SK-N-SH treated with all-trans-retinoic acid at 6 μM for 48 hours (cell line): ENCODE data around the gene TEX14.

ENCODE experiments used
- ATAC-seq: fragments of 200-7000 bp; cut with Tn5 transposase; 3 replicates; pipeline ENCODE4 v1.9.1; 2020; ENCODE audit warnings: mild to moderate bottlenecking, moderate library complexity
- ARNTL ChIP-seq: fragments of 450-650 bp; formaldehyde crosslinking; IDR thresholded peaks from 2 replicates; pipeline ENCODE4 v1.5.0; 2020; ENCODE audit warnings: low read depth, mild to moderate bottlenecking, moderate library complexity, borderline replicate concordance
- CREB5 ChIP-seq: fragments of 250-450 bp; sonication (Bioruptor Pico); IDR thresholded peaks from 2 replicates; pipeline ENCODE4 v1.5.1; 2020; ENCODE audit warnings: low read depth, mild to moderate bottlenecking, moderate library complexity
- CSDC2 ChIP-seq: fragments of 250-450 bp; sonication (Bioruptor Pico); IDR thresholded peaks from 2 replicates; pipeline ENCODE4 v1.5.0; 2020; ENCODE audit warnings: mild to moderate bottlenecking, moderate library complexity
- CSRNP3 ChIP-seq: fragments of 250-450 bp; sonication (Bioruptor Pico); IDR thresholded peaks from 2 replicates; pipeline ENCODE4 v1.5.1; 2021; ENCODE audit warnings: mild to moderate bottlenecking, moderate library complexity
- GLIS3 ChIP-seq: fragments of 250-450 bp; sonication (Bioruptor Pico); IDR thresholded peaks from 2 replicates; pipeline ENCODE4 v1.5.0; 2020; ENCODE audit warnings: mild to moderate bottlenecking, moderate library complexity
- ISL1 ChIP-seq: fragments of 250-450 bp; sonication (Bioruptor Pico); IDR thresholded peaks from 2 replicates; pipeline ENCODE4 v2.1.2; 2022; ENCODE audit warnings: mild to moderate bottlenecking, moderate library complexity
- RARB ChIP-seq: fragments of 250-450 bp; sonication (Bioruptor Pico); IDR thresholded peaks from 2 replicates; pipeline ENCODE4 v1.8.0; 2021; ENCODE audit warnings: mild to moderate bottlenecking, moderate library complexity
- TOX ChIP-seq: fragments of 250-450 bp; sonication (Bioruptor Pico); IDR thresholded peaks from 2 replicates; pipeline ENCODE4 v1.8.0; 2021; ENCODE audit warnings: mild to moderate bottlenecking, moderate library complexity, borderline replicate concordance
- TSHZ2 ChIP-seq: fragments of 250-450 bp; sonication (Bioruptor Pico); IDR thresholded peaks from 2 replicates; pipeline ENCODE4 v1.5.0; 2020; ENCODE audit warnings: mild to moderate bottlenecking, moderate library complexity
- ZC3H10 ChIP-seq: fragments of 250-450 bp; sonication (Bioruptor Pico); IDR thresholded peaks from 2 replicates; pipeline ENCODE4 v1.5.1; 2021; ENCODE audit warnings: mild to moderate bottlenecking, moderate library complexity
- ZFP3 ChIP-seq: fragments of 250-450 bp; sonication (Bioruptor Pico); IDR thresholded peaks from 2 replicates; pipeline ENCODE4 v1.5.0; 2020; ENCODE audit warnings: mild to moderate bottlenecking, moderate library complexity
- ZFP30 ChIP-seq: fragments of 450-650 bp; formaldehyde crosslinking; IDR thresholded peaks from 2 replicates; pipeline ENCODE4 v1.5.0; 2022; ENCODE audit warnings: mild to moderate bottlenecking, moderate library complexity
- ZNF8 ChIP-seq: fragments of 450-650 bp; formaldehyde crosslinking; IDR thresholded peaks from 2 replicates; pipeline ENCODE4 v1.5.0; 2020; ENCODE audit warnings: mild to moderate bottlenecking, moderate library complexity

Gene TEX14

DNA sequence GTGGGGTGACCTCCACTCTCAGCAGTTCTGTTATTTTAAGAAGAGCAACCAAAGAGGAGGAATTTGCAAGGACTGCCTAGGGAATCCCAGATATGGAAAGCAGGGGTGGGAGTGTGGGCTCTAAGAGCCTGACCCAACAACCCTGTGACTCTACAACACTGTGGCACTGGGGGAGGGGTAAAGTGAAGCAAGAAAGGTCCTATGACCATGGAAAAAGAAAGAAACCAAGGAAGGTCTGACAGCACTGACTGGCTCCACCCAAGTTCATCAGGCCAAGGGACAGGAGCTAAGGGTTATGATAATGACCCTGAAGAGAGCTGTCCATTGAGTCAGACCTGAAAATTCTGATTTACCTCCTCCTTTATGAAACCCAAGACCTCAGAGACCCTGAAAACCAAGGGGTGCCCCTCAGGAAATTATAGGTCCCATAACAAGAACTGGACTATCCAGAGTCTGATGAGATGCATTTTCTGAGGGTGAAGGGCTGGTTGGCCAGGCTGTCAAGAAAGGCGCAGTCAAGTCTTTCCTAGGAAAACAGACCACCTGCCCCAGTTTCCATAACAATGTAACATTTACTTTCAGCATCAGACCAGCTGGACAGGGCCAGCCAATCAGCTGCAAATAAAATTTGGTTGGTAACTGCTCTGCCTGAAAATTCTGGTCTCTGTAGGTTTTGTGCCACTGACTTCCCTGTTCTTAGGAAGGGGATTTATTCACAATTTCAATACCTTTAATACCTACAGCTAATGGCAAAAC is 123.6 kb downstream of the TEX14 start (continued):
- TF ChIP-seq CREB5 (CRISPR knock-in tag): no peak
- TF ChIP-seq ZC3H10 (CRISPR knock-in tag): no peak
- TF ChIP-seq TSHZ2 (CRISPR knock-in tag): no peak

- TF ChIP-seq RARB (CRISPR knock-in tag) (no peak), CSRNP3 (CRISPR knock-in tag) (no peak), ZFP30 (CRISPR knock-in tag) (no peak), TSHZ2 (CRISPR knock-in tag) (no peak), CSDC2 (CRISPR knock-in tag) (no peak)
- TF ChIP-seq, all 23 proteins: peak for 0
- no peak for ATAC-seq
Observed at GRCh38 chr17:58565389-58566311, 126.2 kb downstream of the TEX14 start.

DNA sequence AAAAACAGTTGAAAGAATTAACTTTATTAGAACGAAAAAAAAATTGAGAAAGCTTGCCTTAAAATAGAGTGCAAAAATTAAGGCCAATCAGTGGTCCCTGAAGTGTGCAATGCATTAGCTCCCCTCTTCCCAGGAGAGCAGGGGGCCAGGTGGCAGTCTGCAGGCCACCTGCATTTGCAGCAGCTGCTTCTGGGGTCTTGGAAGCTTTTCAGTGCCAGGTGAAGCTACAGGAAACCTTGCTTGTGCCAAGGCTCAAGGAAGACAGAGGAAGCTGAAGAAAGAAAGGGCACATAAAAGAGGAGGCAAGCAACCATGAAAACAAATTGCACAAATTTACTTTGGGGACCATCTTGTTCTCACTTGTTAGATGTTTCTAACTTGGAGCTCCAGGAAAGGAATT is 126.9 kb downstream of the TEX14 start:
- TF ChIP-seq GLIS3 (CRISPR knock-in tag): no peak
- no peak for TF ChIP-seq TOX
- no peak for TF ChIP-seq ZFP30 (CRISPR knock-in tag)
- no peak for TF ChIP-seq ARNTL (CRISPR knock-in tag)
- no peak for TF ChIP-seq ZFP3 (CRISPR knock-in tag)
- TF ChIP-seq ISL1 (CRISPR knock-in tag): no peak
- no peak for TF ChIP-seq CSRNP3 (CRISPR knock-in tag)
- TF ChIP-seq ZNF8 (CRISPR knock-in tag): no peak
- TF ChIP-seq TSHZ2 (CRISPR knock-in tag): no peak
- no peak for ATAC-seq
